H9 (cell line): Measurements from ENCODE around the gene PPP2R5B. TPM values are rescaled to one million over a fixed set of nuclear protein-coding genes. Genes with fewer than 3 reads are reported as not detected.

Experiments used
- DNase-seq: peaks from one replicate; pipeline ENCODE4 v3.0.0-alpha.2; 2017
- H2AFZ ChIP-seq: one replicate; pipeline ENCODE4 v1.6.1; 2013; ENCODE audit warnings: mild to moderate bottlenecking, low read length, control low read depth, moderate library complexity
- H2AK5ac ChIP-seq: 2 replicates; pipeline ENCODE4 v1.6.1; 2013; ENCODE audit warnings: low read length, control low read depth, mixed read lengths; ENCODE audit not compliant: insufficient read length
- H2BK120ac ChIP-seq: one replicate; pipeline ENCODE4 v1.6.1; 2013; ENCODE audit warnings: low read depth, mild to moderate bottlenecking, low read length, control low read depth, inconsistent platforms; ENCODE audit not compliant: poor library complexity, severe bottlenecking
- H2BK12ac ChIP-seq: 2 replicates; pipeline ENCODE4 v1.6.1; 2013; ENCODE audit warnings: low read length, control low read depth, mixed read lengths, low read depth; ENCODE audit not compliant: insufficient read length
- H2BK15ac ChIP-seq: 2 replicates; pipeline ENCODE4 v1.6.1; 2013; ENCODE audit warnings: low read depth, low read length, control low read depth
- H2BK20ac ChIP-seq: one replicate; pipeline ENCODE4 v1.6.1; 2013; ENCODE audit warnings: low read depth, mild to moderate bottlenecking, low read length, control low read depth, inconsistent platforms; ENCODE audit not compliant: poor library complexity, severe bottlenecking
- H2BK5ac ChIP-seq: 2 replicates; pipeline ENCODE4 v1.6.1; 2013; ENCODE audit warnings: low read length, control low read depth, mixed read lengths; ENCODE audit not compliant: insufficient read length
- H3K14ac ChIP-seq: 2 replicates; pipeline ENCODE4 v1.6.1; 2013; ENCODE audit warnings: low read length, control low read depth; ENCODE audit not compliant: insufficient read depth
- H3K18ac ChIP-seq: 2 replicates; pipeline ENCODE4 v1.6.1; 2013; ENCODE audit warnings: low read depth, mild to moderate bottlenecking, mixed read lengths, low read length, control low read depth; ENCODE audit not compliant: insufficient read length
- H3K23ac ChIP-seq: 2 replicates; pipeline ENCODE4 v1.6.1; 2013; ENCODE audit warnings: low read length, control low read depth, mixed read lengths, low read depth; ENCODE audit not compliant: insufficient read length
- H3K23me2 ChIP-seq: 2 replicates; pipeline ENCODE4 v1.6.1; 2013; ENCODE audit warnings: low read depth, mild to moderate bottlenecking, mixed read lengths, low read length, control low read depth; ENCODE audit not compliant: insufficient read length, poor library complexity, severe bottlenecking
- H3K27ac ChIP-seq: 2 replicates; pipeline ENCODE4 v1.5.1; 2013; ENCODE audit warnings: low read length, control low read depth, mixed read lengths, low read depth; ENCODE audit not compliant: insufficient read length
- H3K27me3 ChIP-seq: 2 replicates; pipeline ENCODE4 v1.6.1; 2013; ENCODE audit warnings: low read length, control low read depth, inconsistent platforms; ENCODE audit not compliant: insufficient read depth
- H3K4ac ChIP-seq: 2 replicates; pipeline ENCODE4 v1.6.1; 2013; ENCODE audit warnings: low read depth, mild to moderate bottlenecking, control low read depth, inconsistent platforms, low read length, moderate library complexity
- H3K4me1 ChIP-seq: 2 replicates; pipeline ENCODE4 v1.6.1; 2013; ENCODE audit warnings: low read length, control low read depth, inconsistent platforms; ENCODE audit not compliant: insufficient read depth
- H3K4me2 ChIP-seq: 2 replicates; pipeline ENCODE4 v1.6.1; 2013; ENCODE audit warnings: low read length, control low read depth, mixed read lengths; ENCODE audit not compliant: insufficient read length, insufficient read depth
- H3K56ac ChIP-seq: 2 replicates; pipeline ENCODE4 v1.6.1; 2013; ENCODE audit warnings: low read depth, mild to moderate bottlenecking, mixed read lengths, low read length, control low read depth; ENCODE audit not compliant: insufficient read length
- H3K79me1 ChIP-seq: 2 replicates; pipeline ENCODE4 v1.6.1; 2013; ENCODE audit warnings: low read depth, mild to moderate bottlenecking, moderate library complexity, low read length, control low read depth, inconsistent platforms; ENCODE audit not compliant: insufficient read depth, poor library complexity, severe bottlenecking
- H3K79me2 ChIP-seq: 2 replicates; pipeline ENCODE4 v1.6.1; 2013; ENCODE audit warnings: low read length, control low read depth, inconsistent platforms; ENCODE audit not compliant: insufficient read depth
- H3K9ac ChIP-seq: 2 replicates; pipeline ENCODE4 v1.6.1; 2013; ENCODE audit warnings: low read length, control low read depth, mixed read lengths; ENCODE audit not compliant: insufficient read length; ENCODE audit errors: extremely low read depth
- H3K9me3 ChIP-seq: one replicate; pipeline ENCODE4 v1.6.1; 2013; ENCODE audit warnings: low read depth, low read length, inconsistent platforms; ENCODE audit not compliant: control insufficient read depth
- H3T11ph ChIP-seq: one replicate; pipeline ENCODE4 v1.6.1; 2013; ENCODE audit warnings: mild to moderate bottlenecking, low read length, control low read depth, inconsistent platforms
- H4K20me1 ChIP-seq: one replicate; pipeline ENCODE4 v1.6.1; 2013; ENCODE audit not compliant: control insufficient read depth, insufficient read length, insufficient read depth
- H4K5ac ChIP-seq: 2 replicates; pipeline ENCODE4 v1.6.1; 2013; ENCODE audit warnings: low read depth, mild to moderate bottlenecking, mixed read lengths, low read length, control low read depth; ENCODE audit not compliant: insufficient read length
- H4K8ac ChIP-seq: replicated peaks from 2 replicates; pipeline ENCODE4 v1.6.1; 2013; ENCODE audit warnings: low read length, control low read depth, mixed read lengths, low read depth; ENCODE audit not compliant: insufficient read length
- H4K91ac ChIP-seq: 2 replicates; pipeline ENCODE4 v1.6.1; 2013; ENCODE audit warnings: low read depth, mild to moderate bottlenecking, moderate library complexity, mixed read lengths, low read length, control low read depth; ENCODE audit not compliant: insufficient read length
- H3K27ac Mint-ChIP-seq, 3 experiments: 2 replicates in 2 of 3; 3 replicates in 1 of 3; pipeline ENCODE4 v1.8.0; 2020 to 2021; ENCODE audit warnings: mixed read lengths in 3 of 3, mild to moderate bottlenecking in 1 of 3, moderate library complexity in 1 of 3
- H3K27me3 Mint-ChIP-seq: 2 replicates; pipeline ENCODE4 v1.8.0; 2021; ENCODE audit warnings: low read depth, mild to moderate bottlenecking, moderate library complexity, mixed read lengths
- H3K36me3 Mint-ChIP-seq, 3 experiments: 2 replicates in 2 of 3; 3 replicates in 1 of 3; pipeline ENCODE4 v1.8.0; 2020 to 2021; ENCODE audit warnings: low read depth in 3 of 3, mixed read lengths in 3 of 3; ENCODE audit not compliant: insufficient read depth in 1 of 3
- H3K4me1 Mint-ChIP-seq, 2 experiments: 2 replicates each; pipeline ENCODE4 v1.8.0; 2020; ENCODE audit warnings: mixed read lengths in 2 of 2
- H3K4me3 Mint-ChIP-seq, 2 experiments: 2 replicates in 1 of 2; 3 replicates in 1 of 2; pipeline ENCODE4 v1.8.0; 2020 to 2021; ENCODE audit warnings: mild to moderate bottlenecking in 2 of 2, mixed read lengths in 2 of 2, moderate library complexity in 1 of 2
- H3K9me3 Mint-ChIP-seq, 2 experiments: 2 replicates in 1 of 2; 3 replicates in 1 of 2; pipeline ENCODE4 v1.8.0; 2020; ENCODE audit warnings: mild to moderate bottlenecking in 2 of 2, mixed read lengths in 2 of 2, moderate library complexity in 1 of 2
- CTCF ChIP-seq: fragments of 200-600 bp; sonication (generic); conservative IDR thresholded peaks from 3 replicates; pipeline ENCODE4 v1.8.0; 2021; ENCODE audit warnings: antibody characterized with exemption, mild to moderate bottlenecking
- WGBS: extraction: QIAGEN DNeasy Blood & Tissue Kit; methylation state at CpG from one replicate; pipeline ENCODE4 v1.1.7; 2013; ENCODE audit warnings: missing lambda C conversion rate, low lambda C conversion rate, mixed read lengths; ENCODE audit not compliant: insufficient read length; ENCODE audit errors: extremely low coverage; 5-methylcytosine and 5-hydroxymethylcytosine counted together
- total RNA-seq: library from RNA; stranded (reverse); gene quantifications from 2 replicates; pipeline ENCODE4 v1.2.1, GENCODE V29; 2021

PPP2R5B gene
- total RNA-seq, 1 experiment from 2014 or later, result 6.3 TPM

GRCh38 chr11:64896448-64897022 lies 28.0 kb upstream of the PPP2R5B start:
- WGBS, result no CpG with 5 or more reads among the region's 14 CpGs
- Histone ChIP-seq H4K5ac (no peak overlapping the region), H3K27ac (no peak overlapping the region), H3K4me1 (no peaks in the 10 kb centered on the region), H2BK15ac (no peak overlapping the region), H2AK5ac (no peak overlapping the region), H4K91ac (no peak overlapping the region), H2BK20ac (no peak overlapping the region), H2BK120ac (no peak overlapping the region), H4K8ac (no peak overlapping the region), H3K4ac (no peak overlapping the region), H2BK5ac (no peak overlapping the region), H3K14ac (no peak overlapping the region), H3K79me1 (no peaks in the 10 kb centered on the region), H3K23ac (no peak overlapping the region), H3K56ac (no peak overlapping the region), H3K27me3 (no peaks in the 10 kb centered on the region), H3K18ac (no peak overlapping the region), H3T11ph (no peak overlapping the region), H3K9me3 (no peaks in the 10 kb centered on the region), H2AFZ (no peak overlapping the region), H3K4me2 (no peak overlapping the region), H3K9ac (no peak overlapping the region), H3K23me2 (no peaks in the 10 kb centered on the region), H2BK12ac (no peak overlapping the region), H3K79me2 (no peaks in the 10 kb centered on the region), H4K20me1 (peaks cover 4% of the 10 kb centered on the region)
- Mint-ChIP-seq H3K27me3 (no peaks in the 10 kb centered on the region), H3K4me3 (no peak overlapping the region), H3K9me3 (no peaks in the 10 kb centered on the region; a peak in 1 of 5 replicates), H3K36me3 (peaks cover 0 to 25% (median 20%) of the 10 kb centered on the region in 3 experiments; a peak in 5 of 7 replicates), H3K4me1 (peaks cover 0 to 3% of the 10 kb centered on the region in 2 experiments; a peak in 1 of 4 replicates), H3K27ac (peak overlapping the region in 1 of 3 experiments; percentile 48; a peak in 1 of 7 replicates)
- TF ChIP-seq CTCF, result no peak
- no peak for DNase-seq
